Epidermal melanocyte (primary cell): ENCODE data around the gene GTF2A1.

Experiments
- DNase-seq: peaks from one replicate; pipeline ENCODE4 v3.0.0; 2011; ENCODE audit warnings: low spot score; ENCODE audit not compliant: insufficient read length

GTF2A1 gene

DNA sequence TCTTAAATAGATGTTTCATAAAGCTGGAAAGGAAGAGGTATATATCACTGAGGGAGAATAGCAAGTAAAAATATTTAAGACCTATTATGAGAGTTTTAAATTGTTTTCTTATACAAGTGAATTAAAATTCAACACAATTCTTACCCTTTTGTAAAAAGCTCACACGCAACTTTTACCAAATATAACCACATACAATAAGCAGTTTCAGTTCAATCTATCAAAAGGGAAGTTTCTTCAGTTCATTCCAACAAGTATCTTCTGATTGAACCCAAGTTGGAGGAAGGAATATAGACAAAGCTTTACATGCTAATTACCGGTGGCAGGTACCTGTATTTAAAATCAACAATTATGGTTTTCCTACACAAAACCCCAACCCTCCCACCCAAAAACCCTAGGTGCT is 41.1 kb downstream of the GTF2A1 start:
- DNase-seq: no peak

DNA sequence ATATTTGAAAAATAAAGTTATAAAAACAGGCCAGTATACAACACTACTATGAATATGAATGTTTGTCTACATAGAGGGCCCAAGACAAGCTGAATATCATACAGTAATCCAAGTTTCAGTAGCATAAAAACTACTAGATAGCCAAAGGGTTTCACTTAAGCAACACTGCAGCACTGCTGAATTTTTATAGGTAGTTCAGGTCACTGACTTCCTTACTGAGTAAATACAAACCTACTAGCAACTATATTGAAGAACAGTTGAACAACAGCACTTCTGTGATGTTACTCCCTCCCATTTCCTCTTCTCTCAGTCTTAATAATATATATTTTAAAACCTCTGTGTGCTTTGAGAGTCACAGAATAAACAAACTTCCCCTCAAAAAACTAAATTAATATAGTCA is 42.7 kb downstream of the GTF2A1 start:
- DNase-seq: no peak

DNA sequence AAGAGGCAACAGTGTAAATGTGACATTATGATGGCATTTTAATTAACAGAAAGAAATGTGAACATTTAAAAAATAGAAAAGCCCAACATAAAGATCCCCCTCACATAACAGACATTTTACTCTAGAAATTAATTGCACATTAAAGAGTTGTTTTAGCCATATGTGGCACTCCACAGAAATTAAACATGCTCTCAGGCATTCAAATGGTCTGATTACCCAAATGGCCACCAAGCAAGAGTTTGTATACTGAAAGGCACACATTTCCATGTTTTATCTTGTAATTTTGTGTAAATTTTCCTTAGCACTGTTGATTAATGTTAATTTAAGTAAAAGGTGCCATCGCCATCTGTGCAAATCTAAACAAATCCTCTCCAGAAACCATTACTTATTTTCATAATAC is 43.5 kb downstream of the GTF2A1 start:
- DNase-seq: no peak

DNA sequence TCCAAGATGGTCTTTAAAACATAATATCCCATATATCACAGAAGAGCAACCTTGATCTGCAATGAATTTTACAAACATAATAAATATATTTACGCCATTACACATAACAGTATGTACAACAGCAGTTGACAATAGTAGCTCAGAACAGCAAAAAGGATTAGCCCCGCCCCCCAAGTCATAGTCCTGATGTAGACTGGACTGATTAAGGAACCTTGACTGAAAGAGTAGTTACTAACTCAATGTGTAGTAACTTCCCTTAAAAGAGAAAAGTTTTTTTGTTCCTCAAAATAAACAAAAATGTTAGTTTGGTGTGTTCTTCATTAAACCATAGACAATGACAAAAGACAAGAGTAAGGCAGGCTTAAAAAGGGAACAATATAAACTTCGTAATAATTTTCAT is 44.5 kb downstream of the GTF2A1 start:
- no peak for DNase-seq

DNA sequence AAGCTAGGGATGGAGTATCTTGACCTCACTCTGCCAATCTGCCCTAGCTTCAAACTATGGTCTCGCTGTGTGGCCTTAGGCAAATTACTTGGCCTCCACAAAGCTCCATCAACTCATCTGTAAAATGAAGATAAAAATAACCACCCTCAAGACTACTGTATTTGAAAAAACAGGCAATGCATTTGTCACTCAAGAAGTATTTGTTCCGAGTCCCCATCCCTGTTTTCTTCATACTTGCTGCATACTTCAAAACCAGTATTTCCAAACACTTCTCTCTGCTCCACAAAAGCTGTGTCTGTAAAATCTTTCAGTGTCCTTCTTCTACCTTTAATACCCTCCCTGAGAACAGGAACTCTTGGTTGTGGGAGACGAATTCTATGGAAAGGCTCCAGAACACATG is 47.9 kb downstream of the GTF2A1 start:
- DNase-seq: no peak

DNA sequence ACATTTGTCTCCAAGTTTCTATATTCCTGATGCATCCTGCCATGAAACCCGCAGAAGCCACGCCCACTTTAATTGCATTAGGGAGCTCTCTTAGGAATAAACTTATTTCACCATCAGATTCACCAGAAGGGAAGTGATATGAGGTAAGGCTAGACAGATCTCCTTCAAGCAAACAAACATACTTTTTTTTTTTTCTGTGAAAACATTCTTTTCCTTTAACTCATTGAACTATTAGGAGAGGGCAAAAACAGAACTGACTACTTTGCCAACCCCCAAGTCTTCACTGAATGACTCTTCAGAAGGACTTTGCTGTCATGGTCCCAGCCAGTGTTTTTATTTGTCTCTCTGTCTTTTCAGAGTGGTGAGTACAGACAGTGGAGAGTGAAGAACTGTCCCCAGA is 48.4 kb downstream of the GTF2A1 start:
- no peak for DNase-seq

DNA sequence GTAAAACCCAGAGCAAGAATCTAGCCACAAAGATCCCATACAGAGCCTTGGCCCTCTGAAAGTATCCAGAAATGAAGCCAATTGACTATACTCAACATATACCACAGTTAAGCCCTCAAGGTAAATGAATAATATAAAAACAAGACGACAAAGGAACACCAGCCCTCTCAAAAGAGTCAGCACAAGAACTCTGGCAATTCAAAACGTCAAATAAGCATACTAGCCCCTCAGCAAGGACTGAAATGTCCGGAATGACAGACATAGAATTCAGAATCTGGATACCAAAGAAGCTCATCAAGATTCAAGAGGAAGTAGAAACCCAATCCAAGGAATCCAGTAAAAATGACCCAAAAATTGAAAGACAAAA is 49.9 kb downstream of the GTF2A1 start:
- no peak for DNase-seq

DNA sequence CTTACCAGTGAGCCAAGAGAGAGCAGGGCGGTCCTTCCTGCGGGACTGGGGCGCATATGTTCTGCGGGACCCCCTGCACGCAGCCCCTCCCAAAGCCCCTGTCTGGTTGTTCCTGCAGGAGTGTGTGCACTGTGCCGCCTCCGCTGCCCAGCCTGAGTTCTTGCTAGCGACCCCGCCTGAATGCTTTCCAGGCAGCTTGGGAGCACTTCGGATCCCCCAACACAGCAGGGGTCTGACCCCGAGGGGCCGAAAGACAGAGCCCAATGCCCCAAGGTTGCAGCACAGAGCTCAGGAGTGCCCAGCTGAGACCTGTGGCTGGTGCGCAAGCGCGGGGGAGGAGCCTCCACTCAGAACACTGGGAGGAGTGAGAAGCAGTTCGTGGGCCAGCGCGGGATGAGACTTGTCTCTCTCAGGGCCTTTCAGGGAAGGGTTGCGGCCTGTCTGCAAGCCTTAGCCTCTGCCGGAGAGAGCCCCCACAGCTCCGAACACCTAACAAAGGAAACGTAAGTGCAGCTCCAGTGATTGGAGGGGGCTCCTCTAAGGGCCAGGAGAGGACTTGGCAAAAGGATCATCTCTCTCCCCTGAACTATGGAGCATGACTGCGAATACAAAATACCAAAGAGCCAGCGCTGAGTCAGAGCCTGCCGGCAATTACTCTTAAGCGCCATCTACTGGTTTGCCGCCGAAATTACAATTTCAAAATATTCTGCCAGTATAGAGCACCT is 50.5 kb downstream of the GTF2A1 start:
- DNase-seq: peak; percentile 86

DNA sequence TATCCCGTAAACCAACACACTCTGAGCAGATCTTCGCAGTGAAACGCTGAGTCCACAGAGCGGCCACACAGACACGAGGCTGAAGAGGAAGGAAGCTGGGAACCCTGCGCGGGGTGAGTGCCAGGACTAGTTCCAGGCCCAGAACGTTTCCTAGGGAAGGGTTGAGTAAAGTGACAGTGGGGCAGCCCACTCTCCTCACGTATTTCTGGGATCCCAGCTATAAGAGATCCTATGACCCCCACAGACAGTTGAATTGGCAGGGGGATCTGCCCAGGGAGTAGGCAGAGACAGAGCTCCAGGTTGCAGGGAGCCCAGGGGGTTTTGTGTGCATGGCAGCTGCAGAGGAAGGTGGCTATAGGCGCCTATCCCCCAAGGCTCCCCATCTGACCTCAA is 51.1 kb downstream of the GTF2A1 start:
- no peak for DNase-seq

DNA sequence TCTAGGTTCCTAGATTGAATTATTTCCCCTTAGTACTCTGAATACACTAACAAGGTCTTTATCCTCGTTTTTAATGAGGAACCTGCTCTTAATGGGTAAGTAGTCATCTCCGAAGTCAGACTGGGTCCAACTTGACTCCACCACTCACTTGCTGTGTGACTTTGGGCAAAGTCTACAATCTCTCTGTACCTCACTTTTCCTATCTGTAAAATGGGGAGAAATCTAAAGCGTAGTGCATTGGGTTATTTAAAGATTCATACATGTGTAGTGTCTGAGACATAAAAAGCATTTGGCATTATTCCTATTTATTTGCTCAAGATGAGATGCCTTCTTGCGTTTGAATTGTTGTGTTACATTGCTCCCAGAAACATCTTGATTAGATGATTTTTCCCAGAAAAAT is 51.5 kb downstream of the GTF2A1 start:
- DNase-seq: no peak

DNA sequence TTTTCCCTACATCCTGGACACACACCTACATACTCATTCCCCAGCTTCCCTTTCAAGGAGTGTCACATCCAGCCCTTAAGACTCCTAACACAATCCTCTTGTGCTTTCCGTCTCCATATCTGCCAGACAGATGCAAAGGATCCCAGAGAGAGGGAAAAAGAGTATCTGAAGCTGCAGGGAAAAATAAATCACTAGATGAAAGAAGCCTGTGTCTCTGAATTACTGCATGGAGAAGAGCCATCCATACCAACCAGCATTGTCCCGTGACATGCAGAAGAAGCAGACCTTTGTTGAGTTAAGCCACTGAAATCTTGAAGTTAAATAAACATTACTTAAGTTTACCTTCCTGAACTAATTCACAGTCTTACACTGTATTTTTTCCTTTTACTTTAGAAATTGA is 54.6 kb downstream of the GTF2A1 start:
- peak; percentile 58 for DNase-seq

DNA sequence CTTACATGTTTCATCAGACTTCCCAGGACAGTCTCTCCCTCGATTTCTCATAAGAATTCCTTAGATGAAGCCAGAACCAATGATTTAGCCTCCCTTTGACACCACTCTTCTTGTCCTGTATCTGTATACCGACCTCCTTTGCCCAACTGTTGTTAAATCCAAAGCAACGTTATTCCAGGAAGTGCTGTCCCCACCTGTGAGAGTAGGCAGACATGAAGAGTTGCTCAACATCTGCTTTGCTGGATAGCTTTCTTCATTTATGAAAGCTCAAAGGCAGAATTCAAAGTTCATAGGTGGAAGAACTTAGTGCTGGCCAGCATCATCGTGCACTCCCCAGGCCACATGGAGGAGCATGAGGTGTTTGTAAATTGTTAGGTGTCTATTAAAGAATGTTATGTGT is 55.6 kb downstream of the GTF2A1 start:
- DNase-seq: no peak

DNA sequence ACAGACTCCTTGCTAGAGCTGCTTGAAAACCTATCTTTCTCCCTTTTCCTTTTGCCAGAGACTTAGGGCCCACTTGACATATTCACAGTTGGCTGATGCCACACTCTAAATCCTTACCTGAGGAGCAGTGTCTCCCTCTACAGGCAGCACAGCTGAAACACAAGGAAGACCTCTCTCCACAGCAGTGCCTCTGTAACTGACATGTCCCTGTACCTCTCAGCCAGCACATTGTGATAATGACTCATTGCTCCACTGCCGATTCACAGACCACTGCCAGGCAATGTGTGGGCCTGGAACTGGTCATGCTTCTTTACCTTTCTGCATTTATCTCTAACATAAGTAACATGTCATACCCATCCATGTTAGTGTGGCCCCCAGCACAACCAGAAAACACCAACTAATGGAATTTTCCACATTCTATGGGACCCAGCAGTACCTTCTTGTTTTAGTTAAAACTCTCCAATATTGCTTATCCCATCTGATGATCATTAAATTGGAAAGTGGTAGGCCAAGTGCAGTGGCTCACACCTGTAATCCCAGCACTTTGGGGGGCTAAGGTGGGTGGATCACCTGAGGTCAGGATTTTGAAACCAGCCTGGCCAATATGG is 56.5 kb downstream of the GTF2A1 start:
- DNase-seq: no peak

DNA sequence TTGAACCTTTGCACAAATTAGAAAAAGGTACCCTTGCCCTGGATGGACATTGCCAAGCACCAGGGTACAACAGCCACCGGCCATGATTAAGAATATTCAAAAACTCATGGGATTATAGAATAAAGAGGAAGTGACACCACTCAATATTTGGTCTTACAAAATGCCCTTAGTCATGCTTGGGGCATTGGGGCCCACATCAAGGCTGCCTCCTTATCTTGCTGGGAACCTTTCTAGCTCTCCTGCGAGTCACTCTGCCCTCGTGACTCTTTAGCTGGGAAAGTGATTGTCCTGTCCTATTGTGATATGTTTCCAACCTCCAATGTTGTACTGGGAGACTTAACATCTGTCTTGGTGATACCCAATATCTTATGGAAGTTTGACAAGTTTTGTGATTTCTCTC is 57.8 kb downstream of the GTF2A1 start:
- DNase-seq: no peak

DNA sequence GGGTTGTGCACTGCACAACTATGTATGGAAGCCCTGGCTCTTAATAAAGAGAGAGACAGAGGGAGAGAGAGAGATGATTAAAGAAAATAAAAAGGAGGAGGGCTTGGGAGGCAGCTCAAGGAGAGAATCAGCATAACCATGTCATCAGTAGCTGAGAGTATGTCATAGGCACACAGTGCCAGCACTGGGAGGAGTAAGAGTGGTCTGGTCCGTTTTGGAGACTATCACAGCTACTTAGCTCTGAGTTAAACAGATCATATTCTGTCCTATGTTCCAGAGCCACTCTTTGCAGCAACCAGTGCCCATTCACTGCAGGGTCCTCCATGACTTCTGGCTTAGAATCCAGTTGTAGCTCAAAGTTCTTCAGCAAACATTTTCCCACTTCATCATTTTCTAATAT is 59.0 kb downstream of the GTF2A1 start:
- no peak for DNase-seq

DNA sequence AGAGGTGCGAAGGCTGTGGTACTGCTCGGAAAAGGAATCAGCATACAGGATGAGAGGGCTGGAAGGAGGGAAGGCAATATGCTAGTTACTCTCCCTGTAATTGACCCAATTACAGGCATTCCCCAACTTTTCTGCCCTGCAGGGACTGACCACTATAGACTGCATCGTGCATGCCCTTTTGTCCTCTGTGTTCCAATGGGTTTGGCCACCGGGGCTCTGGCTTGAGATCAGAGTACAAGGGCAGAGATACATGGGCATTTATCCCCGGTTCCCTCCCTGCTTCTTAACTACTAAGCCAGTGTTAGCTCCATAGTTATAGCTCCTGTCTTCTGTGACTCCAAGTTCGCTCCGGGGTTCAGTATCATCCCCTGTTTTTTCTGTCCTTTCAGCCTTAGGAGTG is 59.7 kb downstream of the GTF2A1 start:
- DNase-seq: no peak

DNA sequence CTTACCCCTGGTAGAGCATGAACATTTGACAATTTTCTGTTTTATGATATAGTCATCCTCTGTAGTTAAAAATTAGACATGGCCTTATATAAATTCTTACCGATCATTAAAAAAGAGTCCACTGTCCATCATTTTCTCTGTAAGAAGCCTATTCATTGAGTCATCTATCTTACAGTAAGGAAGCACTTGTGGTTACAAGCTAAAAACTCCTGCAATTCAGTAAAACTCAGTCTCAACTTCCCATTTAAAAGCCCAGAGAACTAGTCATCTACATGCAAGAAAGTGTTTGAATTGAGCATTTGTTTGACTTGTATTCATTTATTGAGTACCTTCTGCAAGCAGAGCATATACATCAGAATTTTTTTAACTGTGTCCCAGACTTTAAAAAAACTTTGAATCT is 63.3 kb downstream of the GTF2A1 start:
- no peak for DNase-seq

DNA sequence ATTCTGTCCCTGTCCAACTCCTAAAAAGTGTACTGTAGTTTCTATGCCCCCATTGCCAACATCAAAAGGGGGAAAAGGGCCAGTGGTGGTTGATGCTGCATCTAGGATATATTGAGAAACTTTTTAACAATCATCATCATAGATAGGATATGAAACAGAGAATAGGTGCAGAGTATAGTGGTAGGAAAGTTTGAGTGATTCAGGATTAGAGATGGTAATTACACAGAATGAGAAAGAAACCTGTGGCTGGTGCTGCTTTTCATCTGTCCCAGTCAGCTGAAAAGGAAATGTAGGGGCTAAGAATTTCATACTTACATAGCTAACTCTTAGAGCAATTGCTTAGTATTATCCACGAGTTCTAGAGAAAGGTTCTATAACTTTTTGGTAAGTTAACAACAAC is 67.6 kb downstream of the GTF2A1 start:
- DNase-seq: no peak

DNA sequence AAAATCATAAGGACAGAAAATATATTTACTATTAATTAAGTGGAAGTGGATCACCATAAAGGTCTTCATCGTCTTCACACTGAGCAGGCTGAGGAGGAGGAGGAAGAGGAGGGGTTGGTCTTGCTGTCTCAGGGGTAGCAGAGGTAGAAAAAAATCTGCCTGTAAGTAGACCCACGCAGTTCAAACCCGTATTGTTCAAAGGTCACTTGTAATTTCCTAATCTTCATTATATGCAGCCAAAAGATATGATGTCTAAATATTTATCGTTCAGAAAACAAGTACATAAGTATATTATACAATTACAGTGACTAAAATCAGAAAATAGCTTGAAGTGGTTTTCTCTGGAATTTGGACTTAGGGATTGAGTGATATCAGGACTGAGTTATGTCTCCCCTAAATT is 72.1 kb downstream of the GTF2A1 start:
- no peak for DNase-seq

DNA sequence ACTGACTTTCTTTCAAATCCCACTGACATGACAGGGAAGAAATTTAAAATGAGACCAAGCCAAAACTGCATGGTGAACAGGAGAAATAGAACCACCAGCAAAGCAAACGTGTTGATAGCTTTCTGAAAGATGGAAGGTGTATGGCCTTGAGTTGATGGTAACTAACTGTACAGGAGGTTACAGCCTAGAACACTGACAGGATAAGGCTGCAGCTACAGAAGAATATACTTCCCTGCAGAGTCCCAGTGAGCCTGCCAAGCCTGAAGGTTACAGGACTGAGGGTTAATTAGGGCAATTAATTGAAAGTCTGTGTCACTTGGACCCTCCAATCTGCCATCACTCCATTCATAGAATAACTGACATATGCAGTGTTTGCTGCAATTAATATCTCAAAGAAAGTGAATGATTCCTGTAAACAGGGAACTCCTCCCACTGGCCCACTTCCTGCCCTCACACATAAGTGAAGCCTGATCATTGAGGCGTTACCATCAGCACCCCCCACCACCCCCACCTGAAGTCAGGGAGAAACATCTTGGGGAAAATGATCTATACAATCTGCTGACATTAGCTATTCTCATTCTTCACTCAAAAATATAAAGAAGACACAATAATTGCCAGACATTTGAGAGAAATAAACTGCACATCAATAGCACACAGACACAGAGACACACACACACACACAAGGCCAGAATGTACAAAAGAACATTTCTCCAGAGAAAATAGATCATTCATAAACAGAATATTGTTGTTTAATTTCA is 73.4 kb downstream of the GTF2A1 start:
- no peak for DNase-seq

DNA sequence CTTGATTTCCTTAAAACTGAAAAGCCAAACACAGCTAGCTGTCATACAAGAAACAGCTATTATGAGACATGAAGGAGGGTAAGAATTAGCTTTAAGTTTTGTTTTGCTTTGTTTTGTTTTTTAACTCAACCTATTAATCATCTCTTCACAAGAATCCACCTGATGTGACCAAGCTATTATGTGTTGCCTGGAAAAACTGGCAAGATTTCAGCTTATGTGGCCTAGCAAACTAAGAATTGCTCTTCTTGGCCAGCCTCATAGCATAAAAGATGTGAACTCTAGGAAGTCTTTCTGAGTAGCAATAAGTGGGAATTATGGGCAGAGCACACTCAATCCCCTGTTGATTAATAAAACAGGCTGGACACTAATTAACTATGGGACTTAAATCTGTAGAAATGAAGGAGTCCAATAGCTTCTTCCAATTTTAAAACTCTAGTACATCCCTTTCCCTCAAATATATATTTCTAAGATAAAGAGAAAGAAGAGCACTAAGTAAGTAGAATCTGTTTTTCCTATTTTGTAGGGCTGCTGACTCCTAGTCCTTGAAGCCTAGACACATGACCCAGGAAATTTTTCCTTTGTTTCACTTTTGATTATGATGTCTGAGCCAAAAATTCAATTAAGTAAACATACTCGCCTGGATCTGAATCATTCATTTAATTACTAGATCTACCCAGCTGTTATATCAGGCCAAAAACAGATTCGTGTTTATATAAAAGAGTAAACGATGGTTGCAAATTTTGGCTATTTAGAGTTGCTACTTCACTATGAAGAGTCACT is 75.7 kb downstream of the GTF2A1 start:
- DNase-seq: no peak

DNA sequence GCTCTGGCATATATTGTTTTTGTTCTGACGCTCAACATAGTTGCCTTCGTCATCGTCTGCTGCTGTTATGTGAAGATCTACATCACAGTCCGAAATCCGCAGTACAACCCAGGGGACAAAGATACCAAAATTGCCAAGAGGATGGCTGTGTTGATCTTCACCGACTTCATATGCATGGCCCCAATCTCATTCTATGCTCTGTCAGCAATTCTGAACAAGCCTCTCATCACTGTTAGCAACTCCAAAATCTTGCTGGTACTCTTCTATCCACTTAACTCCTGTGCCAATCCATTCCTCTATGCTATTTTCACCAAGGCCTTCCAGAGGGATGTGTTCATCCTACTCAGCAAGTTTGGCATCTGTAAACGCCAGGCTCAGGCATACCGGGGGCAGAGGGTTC is 77.0 kb downstream of the GTF2A1 start:
- no peak for DNase-seq
